Left hindlimb (tissue), 1 donor: ENCODE measurements around the gene IGF2R.
A peak's percentile ranks its signal among the peaks of the same experiment; 100 is the strongest.
"Not testable (repeated sequence)": the region's sequence is repeated elsewhere in the genome, so short reads cannot be mapped to it uniquely, and the experiment has no call there.

Experiments
- DNase-seq: peaks from one replicate; pipeline ENCODE4 v3.0.0-alpha.2; 2018

The IGF2R gene

DNA sequence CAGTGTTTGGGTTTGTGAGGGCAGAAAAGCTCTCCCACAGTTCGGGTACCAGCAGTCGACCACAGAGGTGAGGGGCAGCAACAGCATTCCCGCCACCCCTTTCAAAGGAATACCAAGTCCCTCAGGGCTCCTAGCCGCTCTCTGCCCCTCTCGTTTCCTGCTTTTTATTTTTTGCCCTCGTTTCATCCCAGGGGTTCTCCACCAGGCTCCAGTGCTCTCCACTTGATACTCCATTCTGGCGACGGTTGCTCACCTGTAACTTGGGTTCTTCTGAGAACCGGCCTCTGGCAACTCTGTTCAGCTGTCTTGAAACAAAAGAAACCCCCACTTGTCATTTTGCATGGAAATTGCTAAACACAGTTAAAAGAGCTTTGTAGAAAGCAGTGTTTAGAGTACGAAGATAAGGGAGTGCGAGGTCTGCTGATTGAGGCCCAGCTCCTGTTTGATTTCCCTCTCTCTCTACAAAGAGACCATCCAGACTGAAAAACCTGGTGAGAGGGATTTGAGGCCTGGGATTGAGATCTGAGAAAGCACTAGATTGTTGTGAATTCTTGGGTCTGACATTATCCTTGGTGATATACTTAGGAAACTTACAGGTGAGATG lies 28.7 kb downstream of the IGF2R start:
- DNase-seq = no peak

DNA sequence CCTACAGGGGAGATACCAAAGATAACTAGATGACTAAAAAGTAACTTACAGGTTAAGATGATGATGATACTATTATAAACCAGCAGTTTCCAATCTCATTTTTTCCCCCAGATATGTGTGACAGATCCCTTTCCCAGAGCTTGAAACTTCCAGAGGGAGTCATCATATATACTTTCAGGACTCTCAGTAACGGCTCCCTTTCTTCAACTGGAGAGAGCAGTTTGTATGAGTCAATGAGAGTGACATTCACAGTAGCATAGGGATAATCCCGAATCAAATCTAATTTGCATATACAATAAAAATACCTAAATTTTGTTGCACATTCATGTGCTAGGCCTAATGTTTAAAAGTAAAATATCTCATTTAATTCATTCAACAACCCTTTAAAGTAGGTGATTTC lies 29.7 kb downstream of the IGF2R start:
- DNase-seq = no peak

DNA sequence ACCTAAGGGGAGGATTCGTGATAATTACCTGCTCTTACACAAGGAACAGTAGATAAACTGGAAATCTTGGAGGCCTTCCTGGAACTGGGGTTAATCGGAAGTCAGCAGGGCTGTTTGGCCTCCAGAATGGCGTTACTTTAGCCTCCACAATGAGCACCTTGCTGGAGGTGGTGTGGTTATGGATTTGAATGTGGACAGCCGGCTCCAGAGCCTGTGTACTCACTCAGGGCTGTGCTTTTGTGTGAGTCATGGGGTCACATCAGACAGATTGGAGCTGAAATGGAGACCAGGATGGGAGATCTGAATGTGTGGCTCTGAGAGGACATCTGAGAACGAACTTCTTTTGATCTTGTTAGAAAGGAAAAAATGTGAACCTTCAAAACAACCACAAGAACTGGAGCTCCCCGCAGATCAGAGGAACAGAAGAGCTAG lies 30.4 kb downstream of the IGF2R start:
- no peak for DNase-seq

DNA sequence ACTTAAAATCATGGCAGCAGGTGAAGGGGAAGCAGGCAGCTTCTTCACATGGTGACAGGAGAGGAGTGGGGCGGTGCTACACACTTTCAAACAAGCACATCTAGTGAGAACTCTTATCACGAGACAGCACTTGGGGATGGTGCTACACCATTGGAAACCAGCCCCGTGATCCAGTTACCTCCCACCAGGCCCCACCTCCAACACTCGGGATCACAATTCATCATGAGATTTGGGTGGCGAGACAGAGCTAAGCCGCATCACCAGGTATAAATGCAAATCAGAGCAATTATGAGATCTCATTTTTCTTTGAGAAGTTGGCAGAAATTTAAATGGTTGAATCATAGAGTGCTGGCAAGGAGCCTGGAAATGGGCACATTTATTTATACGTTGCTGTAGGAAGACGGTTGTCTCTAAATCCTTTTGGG lies 31.4 kb downstream of the IGF2R start:
- DNase-seq = no peak

DNA sequence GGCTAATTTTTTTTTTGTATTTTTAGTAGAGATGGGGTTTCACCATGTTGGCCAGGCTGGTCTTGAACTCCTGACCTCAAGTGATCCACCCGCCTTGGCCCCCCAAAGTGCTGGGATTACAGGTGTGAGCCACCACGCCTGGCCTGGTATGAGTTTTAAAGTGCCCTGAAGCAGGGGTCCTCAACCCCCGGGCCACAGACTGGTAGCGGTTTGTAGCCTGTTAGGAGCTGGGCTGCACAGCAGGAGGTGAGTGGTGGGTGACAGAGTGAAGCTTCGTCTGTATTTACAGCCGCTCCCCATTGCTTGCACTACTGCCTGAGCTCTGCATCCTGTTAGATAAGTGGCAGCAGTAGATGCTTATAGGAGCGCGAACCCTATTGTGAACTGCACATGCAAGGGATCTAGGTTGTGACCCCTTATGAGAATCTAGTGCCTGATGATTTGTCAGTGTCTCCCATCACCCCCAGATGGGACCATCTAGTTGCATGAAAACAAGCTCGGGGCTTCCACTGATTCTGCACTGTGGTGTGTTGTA lies 32.1 kb downstream of the IGF2R start:
- DNase-seq = not testable (repeated sequence)

DNA sequence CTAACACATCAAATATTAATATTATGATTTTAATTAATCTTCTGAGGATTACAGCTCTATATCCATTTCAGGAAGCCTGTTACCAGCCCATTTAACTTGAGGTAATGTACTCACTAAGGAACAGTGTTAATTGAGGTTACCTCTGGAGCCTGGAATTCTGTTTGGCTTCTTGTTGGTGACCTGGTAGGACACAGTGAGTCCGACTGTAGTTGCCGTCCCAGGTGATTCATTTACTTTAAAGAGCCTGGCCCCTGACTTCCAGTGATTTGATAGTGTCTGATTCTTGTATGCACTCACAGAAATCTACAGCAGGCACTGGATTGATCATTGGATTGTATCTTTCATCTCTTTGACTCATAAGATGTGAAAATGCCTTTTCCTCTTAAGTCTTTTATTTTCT lies 34.0 kb downstream of the IGF2R start:
- DNase-seq = no peak

DNA sequence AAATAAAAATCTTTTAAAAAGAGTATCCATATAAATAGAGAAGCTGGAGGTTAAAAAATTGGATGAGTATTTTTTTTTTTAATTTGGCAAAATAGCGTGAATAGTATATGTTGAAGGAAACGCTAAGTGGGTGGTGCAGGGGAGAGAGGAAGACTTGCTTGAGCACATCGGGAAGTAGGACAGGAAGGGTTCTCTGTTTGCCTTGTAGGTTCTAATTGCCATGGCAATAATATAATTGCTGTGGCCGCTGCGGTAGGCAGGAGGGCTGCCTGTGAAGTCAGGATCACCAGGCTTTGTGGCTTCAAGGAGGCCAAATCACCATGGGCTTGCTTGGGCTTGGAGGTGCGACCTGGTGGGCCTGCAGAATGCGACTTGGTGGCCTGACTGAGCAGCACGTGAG lies 35.1 kb downstream of the IGF2R start:
- no peak for DNase-seq

DNA sequence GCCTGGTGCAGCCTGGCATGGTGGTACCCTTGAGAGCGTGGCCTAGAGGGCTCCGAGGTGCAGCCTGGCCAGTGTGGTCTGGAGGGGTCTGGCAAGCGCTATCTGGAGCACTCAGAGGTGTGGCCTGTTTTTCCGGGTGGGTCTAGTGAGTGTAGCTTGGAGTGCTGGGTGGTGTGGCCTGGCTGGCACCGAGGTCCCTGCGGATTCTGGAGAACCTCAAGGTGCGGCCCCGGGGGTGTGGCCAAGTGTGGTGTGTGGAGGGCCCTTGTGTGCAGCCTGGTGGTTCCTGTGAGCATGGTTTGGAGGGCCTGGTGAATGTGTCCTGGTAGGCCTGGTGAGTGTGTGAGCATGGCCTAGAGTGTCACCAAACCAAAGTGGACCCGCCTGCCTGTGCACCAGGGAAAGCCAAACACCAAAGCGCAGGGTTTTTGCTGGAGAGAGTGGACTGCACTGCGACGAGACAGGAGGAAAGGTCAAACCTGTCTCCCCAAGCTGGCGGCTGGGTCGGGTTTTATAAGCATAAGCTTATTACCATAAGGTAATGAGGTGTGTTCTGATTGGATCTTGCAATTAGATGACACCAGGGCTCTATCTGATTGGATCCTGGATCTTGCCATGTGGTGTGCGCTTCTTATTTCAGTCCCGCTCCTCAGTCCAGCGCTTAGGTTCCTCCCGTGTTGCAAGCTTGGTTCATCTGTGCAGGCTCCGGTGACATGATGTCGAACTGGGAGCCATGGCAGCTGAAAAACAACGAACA lies 35.7 kb downstream of the IGF2R start:
- no peak for DNase-seq

DNA sequence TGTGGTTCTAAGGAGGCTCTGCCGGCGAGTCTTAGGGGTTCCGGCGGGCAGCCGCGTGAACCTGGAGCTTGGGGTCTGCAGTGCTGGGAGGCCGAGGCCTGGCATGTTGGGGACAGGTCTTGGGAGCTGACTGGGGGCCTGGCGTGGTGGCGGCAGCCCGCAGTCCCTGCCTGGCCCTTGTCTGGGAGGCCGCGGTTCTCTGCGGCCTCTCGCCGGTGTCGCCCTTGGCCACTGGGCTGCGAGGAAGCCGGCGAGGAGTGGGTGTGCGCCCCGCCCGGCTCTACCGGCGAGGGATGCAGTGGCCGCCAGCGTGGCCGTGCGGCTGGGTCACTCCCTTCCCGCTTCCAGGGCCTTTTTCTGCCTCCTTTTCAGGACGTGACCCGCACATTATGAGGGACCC lies 36.3 kb downstream of the IGF2R start:
- DNase-seq = no peak

DNA sequence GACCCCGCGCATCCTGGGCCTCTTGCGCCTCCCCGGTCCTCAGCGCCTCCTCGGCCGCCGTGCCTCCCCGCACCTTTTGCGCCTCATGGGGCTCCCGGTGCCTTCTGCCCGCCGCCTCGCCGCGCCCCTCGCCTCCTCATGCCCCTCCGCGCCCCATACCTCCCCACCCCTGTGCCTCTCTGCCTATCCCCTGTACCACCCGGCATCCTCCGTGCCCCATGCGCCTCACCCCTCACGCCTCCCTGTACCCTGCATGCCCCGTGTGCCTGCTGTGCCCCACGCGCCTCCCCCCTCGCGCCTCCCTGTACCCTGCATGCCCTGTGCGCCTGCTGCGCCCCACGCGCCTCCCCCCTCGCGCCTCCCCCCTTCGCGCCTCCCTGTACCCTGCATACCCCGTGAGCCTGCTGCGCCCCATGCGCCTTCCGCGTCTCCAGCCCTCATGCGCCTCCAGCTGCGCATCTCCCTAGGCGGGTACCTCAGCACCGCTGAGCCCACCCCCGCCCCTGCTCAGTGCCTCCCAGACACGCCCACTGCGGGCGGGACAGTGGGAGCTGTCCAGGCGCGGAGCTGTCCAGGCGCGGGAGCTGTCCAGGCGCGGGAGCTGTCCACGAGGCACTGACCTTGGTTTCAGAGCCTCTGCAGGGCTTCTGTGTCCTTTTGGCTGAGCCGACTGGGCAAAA lies 37.1 kb downstream of the IGF2R start:
- DNase-seq = peak; percentile 86

DNA sequence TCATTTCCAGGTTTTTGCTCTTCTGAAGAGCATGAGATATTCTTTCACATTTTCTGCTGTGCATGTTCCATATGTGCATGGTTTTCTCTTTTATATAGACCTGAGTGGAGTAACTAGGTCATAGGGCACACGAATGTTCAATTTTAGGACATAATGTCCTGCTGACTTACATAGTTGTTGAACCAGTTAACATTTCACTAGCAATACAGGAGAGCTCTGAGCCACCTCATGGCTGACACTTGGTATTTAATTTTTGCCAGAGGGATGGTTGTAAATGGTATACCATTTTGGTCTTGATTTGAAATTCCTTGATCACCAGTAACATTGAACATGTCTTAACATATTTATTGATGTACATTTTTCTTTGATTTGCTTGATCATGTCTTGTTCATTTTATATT lies 38.3 kb downstream of the IGF2R start:
- no peak for DNase-seq

DNA sequence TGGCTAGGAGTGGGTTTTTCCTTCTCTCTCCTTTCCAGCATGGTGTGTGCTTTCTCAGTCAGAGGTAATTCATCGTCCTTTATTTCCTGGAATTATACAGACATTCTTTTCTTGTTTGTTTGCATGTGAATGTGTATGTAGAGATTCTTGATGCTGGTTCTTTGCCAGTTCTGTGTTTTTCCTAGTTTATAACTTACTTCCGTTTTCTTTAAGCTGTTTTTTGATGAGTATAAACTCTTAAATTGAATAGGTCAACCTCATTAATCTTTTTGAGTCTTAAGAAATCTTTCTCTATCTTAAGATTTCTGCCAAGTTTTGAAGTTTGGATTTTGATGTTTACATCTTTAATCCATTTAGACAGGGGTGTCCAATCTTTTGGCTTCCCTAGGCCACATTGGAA lies 38.7 kb downstream of the IGF2R start:
- DNase-seq = no peak

DNA sequence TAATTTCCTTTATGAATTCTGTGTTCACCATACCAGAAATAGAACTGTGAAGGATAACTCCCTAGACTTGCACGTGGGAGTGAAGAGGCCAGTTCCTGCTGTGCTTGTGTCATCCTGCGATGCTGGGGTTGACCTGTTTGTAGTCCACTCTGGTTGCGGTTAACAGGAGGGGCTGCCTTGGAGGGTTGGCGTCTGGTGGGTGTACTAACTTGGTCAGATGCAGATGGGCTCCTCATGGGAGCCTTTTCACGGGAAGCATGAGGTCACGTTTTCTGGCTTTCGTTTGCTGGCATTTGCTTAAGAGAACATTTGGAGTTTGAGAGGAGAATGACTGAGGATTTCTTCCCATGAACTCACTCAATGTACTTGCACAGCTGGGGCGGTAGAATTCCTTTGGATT lies 41.2 kb downstream of the IGF2R start:
- peak; percentile 87 for DNase-seq

DNA sequence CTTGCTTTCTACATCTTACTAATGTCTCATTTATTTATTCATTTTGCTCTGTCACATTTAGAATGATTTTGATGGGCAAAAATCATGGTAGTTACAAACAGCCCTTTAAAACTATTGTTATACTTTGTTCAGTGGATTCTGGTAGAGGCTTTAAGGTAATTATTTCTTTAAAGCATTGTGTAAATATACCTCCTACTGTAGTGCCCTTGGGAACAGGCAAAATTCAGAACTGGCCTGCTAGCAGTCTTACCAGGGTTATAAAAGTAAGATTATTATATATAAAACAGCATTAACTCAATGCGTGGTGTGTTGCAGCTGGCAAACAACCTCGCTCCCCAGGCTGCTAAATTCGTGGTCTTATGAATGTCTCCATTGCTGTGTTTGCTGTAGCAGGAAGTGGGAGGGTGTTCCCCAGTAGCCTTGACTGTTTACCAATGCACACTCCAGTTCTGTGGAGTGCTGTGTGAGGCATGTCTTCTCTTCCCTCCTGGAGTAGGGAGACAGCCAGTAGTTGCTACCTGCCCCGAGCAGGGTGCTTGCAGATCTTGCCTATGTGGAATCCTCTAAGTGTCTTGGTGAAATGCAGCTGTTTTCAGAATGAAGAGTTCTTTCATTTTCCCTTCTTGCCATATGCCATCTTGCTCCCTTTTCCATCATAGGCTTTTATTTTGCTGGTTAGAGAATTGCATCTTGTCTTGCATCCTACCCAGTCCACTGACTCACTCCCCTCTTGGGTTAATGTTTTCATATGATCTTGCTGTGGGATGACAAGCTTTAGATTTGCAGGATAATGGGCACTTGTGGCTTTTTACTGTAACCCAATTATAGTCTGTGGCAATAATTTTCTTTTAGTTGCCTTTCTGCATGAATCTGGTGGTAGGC lies 45.3 kb downstream of the IGF2R start:
- DNase-seq = no peak

DNA sequence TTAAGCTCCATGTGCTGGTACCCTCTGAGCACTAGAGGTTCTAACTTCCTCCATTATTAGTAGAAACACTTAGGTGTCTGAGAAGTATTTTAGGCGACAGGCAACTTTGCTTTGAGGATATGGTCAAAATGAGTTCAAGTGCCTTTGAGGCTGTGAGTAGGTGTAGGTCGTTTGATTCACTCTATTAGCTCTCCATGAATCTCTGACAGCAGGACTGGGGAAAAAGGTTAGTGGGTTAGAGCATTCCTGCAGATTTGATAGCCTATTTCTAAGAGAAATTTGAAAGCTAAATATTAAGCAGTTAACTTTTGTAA lies 45.9 kb downstream of the IGF2R start:
- DNase-seq = no peak

DNA sequence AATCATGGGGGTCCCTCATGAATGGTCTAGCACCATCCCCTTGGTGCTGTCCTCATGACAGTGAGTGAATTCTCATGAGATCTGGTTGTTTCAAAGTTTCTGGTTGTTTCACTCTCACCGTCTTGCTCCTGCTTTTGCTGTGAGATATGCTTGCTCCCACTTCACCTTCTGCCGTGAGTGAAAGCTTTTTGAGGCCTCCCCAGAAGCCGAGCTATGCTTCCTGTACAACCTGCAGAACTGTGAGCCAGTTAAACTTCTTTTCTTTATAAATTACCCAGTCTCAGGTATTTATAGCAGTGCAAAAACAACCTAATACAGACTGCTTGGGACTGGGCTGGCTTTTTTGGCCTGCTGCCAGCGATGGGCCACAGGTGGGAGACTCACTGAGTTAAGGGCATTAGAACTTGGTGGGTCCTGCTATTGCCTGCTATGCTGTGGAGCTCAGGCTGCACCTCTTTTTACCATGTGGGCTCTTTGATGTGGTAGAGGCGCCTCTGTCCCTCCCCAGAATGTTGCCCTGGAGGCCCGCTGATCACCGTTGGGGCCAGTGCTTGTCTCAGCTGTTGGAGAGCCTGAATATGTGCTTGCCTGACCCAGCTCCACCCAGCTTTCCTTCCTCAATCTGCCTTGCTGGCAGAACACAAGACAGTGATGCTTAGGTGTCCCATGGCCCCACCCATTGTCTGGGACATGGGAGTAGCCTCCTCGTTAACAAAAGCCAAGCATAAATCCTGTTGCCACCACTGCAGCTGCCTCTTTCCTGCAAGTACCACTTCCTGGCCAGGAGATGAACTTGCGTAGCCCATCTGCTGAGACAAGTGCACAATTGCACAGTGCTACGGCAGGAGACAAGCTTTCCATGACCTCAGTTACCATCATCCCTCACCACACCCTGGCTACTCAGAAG lies 47.1 kb downstream of the IGF2R start:
- DNase-seq = no peak

DNA sequence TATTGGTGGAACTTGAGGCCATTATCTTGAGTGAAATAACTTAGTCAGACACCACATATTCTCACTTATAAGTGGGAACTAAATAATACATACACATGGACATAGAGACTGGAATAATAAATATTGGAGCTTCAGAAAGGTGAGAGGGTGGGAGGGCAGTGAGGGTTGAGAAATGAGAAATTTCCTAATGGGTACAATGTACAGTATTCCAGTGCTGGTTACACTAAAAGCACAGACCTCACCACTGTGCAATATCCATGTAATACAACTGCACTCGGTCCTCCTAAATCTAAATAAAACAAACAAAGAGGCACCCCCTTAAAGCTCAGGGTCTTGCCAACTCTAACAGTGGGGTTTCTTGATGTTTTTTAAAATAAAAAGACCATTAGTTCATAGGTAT lies 53.2 kb downstream of the IGF2R start:
- DNase-seq = no peak

DNA sequence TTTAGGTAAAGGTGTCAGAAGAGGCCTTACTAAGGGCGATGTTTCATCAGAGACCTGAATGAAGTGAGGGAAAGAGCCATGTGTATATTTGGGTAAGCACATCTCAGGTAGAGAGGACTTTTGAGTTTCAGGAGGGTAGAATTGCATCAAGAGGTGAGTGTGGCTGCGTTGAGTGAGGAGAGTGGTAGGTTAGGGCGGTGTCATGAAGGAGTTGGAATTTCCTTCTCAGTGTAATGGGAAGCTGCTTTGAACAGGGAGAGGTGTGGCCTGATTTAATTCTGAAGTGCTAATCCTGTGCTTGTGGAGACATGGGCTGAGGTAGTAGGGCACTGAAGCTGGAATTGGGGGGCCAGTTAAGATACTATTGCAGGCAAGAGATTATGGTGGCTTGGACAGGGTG lies 53.9 kb downstream of the IGF2R start:
- no peak for DNase-seq

DNA sequence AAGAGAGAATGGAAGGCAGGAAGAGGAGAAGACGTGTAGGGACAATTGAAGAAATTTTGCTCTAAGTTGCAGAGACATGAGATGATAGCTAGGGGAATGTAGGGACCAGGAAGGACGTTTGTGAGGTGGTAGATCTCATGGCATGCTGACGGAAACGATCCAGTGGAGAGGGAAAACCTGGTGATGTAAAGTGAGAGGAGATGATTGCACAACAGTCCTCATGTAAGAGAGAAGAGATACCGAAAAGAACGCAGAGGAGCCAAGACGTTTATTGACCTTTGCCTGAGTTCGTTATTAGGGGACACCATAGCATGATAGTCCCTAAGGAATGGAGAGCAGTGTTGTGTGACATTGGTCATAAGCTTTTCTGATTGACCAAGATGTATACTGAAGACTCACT lies 55.3 kb downstream of the IGF2R start:
- no peak for DNase-seq

DNA sequence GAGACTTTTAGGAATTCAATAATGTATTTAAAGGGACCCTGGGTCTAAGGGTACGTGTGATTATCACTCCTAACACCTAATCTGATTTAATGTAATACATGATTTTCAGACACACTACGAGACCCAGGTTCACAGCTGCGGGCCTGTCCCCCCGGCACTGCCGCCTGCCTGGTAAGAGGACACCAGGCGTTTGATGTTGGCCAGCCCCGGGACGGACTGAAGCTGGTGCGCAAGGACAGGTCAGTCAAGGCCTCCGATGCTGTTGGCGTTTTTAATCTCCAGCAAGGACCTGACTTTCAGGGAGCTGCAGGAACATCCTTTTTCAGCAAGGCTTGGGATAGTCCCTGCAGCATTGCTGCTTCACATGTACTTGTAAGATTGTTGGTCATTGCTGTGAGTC lies 58.2 kb downstream of the IGF2R start:
- no peak for DNase-seq

DNA sequence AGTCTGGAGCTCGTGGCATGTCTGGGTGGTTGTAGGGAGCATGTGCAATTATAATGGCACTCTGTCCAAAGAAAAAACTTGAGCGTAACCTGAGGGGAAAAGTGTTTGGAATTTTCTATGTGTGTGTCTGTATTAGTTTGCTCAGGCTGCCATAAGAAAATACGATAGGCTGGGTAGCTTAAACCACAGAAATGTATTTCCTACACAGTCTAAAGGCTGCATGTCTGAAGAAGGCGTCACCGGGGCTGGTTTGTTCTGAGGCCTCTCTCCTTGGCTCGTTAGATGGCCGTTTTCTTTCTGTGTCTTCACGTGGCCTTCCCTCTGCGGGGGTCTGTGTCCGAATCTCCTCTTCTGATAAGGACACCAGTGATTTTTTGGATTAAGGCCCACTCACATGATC lies 59.0 kb downstream of the IGF2R start:
- no peak for DNase-seq
